HG02588 (cell line): ENCODE data around the gene ZNF444.

Experiments
- ATAC-seq: cut with Tn5 transposase; IDR thresholded peaks from one replicate; pipeline ENCODE4 v1.9.1; 2021; ENCODE audit warnings: mild to moderate bottlenecking, moderate library complexity; ENCODE audit not compliant: unreplicated experiment

ZNF444 gene

DNA sequence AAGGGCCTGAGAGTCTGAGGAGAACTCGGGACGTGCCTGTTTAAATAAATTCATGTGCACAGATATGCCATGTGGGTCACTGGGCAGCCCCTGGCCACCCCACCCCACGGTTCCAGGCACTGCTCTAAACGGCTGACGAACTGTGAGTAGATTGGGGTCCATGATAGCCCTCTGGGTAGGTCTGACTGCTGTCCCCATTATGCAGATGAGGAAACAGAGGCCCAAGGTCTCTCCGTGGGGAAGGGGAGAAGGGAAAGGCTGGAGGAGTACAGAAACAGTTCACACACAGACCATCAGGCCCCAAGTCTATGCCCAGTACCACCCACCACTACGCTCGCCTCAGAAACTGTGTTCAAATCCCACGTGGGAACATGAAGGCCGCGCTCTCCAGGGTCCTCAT is 34.1 kb upstream of the ZNF444 start:
- no peak for ATAC-seq

DNA sequence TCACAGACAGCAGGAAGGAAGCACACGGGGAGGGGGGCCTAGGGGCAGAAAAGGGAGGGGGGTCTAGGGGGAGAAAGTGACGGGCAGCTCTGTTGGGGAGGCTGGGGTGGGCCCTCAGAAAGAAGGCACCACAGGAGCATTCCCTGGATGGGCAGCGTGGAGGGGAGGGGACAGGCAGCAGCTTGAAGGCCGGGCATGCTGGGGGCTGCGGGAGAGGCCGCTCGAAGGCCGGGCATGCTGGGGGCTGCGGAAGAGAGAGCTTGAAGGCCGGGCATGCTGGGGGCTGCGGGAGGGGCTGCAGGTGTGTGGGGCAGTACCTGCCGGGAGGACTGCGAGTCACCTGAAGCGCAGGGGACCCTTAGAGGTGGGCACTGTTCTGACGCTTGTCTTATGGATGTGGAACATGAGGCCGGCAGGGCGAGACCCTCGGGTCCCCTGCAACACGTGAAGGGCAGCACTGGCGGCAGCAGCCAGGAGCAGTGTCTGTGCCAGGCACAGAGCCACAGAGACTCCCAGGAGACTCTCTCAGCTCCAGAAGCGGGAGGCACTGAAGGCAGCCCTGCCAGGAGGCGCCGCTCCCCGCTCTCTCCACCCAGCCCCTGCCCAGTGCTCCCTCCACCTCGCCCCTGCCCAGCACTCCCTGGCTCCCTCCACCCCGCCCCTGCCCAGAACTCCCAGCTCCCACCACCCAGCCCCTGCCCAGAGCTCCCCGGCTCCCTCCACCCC is 33.3 kb upstream of the ZNF444 start:
- no peak for ATAC-seq

DNA sequence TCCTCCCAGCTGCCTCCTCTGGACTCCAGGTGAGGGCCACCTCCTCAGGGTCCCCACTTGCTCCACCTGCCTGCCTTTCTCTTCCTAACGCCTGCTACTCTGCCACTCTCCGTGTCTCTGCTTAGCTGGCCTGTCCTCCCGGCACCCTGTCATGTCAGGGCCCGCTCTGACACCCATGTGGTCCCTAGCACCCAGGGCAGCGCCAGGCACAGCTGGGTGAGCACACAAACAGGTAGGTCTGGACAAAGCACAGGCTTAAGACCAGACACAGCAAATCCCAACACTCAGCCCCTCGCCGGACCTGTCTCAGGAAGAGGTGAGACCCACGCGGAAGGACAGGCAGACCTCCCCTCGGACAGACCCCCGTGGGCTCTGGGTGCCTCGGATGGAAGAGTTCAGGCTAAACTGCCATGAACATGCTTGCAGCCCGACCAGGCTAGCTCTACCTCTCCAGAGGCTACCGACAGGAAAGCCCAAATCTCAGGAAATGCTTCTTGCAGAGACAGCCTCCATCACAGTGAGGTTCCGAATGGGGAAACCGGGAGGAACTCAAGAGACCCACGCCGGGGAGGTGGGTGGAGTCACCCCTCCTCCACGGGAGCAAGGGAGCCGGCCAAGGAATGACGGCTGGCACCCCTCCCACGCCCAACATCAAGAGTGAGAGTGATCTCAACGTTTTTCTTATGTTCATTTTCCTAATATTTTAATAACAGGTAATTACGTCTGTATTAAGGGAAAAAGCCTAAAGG is 32.5 kb upstream of the ZNF444 start:
- ATAC-seq, result no peak

DNA sequence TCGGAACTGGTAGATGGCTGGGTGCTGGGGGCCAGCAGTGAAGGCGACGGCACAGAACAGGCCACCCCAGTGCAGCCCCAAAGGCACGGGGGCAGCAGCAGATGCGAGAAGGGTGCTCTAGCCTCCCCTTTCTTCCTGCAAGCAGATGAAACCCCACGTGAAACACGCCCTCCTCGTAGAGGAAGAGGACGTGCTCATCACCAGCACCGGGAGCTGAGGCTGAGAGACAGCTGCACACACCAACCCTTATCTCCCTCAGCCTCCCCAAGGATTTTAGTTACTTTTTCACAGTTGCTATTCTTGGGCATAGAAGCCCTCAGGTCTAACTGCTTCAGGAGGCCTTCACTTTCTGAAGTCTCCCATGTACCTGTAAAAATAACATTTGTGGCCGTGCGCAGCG is 31.9 kb upstream of the ZNF444 start:
- no peak for ATAC-seq

DNA sequence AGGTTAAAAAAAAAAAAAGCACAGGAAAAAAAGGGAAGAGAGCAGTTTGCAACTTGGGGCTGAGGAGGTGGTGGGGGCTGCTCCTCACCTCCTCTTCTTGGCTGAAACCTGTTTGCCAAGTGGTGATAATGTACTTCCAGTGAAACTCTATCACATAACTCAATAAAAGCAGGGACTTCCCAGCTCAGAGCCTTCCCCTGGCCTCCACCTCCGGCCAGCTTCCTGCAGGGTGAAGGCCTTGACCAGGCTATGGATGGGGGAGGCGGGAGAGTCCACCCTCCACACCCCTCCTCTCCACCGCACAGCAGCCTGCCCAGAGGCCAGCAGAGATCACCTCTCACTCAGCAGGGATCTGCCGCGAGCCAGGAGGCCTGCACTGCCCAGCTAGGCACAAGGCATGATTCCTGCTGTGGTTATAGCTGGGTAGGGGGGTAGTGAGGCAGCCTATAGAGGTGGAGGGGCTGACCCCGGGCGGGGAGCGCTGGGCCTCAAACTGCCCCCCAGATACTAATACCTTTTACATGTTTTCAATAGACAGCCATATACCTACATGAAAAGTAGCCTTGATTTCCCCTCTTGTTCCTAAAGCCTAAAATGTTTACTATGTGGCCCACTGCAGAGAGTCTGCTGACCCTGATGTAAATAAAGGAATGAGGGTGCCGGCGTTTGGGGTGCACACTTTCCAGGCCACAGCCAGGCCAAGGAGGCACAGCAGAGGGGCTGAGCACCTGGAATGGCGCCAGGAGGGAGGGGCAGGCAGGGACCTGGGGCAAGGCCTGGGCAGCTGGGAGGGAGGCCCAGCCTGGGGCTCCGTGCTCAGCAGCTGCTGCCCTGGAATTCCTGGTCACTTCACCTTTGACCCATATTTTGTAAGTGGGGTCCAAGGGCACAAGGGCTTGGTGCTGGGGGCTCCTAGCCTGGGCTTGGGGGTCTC is 30.3 kb upstream of the ZNF444 start:
- ATAC-seq, result no peak

DNA sequence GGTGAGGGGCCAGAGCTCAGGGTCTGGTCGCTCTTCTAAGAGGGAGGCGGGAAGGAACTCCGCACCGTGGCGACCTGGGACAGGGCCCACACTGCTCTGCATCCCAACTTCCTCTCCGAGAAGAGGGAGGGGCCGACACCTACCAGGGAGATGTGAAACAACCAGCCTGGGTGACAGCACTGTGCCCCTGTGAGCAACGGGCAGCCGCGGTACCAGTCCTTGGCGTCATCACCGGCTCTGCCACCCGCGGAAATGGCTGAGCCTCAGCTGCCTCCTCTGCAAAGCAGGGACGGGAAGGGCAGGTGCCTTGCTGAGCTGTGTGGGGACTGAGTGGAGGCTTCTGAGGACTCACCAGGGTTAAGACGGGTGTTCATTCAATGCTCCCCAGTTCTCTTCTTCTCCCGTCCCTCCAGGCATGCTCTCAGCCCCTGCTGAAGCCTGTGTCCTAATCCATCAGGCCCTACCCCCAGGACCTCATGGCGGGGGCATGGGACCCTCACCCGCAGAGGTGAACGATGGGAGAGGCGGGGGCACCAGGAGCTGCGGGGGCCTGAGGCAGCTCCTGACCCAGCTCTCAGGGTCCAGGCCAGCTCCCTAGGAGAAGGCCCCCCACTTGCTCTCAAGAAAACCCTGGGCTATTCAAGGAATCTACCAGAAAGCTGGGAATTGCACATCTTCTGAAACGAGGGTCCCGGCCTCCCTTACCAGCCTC is 29.3 kb upstream of the ZNF444 start:
- peak; percentile 85 for ATAC-seq

DNA sequence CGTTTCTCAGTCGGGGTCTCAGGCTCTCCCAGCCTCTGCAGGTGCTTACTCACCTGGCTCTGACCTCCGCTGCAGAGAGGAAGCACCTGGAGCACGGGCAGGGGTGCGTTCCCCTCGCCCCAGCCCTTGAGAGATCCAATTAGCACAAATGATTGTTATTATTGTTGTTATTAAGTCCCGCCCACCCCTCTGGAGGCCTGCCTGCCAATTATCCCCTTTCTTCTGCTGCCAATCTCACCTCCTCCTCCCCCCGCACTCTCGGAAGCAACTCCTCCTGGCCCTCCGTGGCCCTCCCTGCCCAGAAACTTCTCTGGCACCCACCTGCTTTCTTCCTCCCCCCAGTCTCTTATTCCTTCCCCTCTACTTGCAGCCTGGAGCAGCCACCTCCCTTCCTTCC is 28.8 kb upstream of the ZNF444 start:
- no peak for ATAC-seq

DNA sequence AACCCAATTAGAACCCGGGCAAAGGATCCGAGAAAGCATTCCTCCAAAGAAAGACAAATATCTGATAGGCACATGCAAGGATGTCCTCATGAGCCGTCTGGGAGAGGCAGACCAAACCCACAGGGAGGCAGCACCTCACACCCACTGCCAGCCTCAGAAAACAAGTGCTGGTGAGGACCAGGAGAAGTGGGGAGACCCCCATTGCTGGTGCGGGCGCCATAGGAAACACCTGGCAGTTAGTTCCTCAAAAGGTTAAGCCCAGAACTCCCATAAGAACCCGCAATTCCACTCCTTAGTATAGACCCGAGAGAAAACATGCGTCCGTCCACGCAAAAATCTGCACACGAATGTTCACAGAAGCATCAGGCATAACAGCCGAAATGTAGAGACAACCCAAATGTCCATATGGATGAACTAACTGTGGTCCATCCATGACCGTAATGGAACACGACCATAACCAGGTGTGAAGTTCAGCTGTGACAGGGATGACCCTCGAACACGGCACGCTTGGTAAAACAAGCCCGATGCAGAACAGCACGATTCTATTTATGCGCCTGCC is 27.9 kb upstream of the ZNF444 start:
- no peak for ATAC-seq

DNA sequence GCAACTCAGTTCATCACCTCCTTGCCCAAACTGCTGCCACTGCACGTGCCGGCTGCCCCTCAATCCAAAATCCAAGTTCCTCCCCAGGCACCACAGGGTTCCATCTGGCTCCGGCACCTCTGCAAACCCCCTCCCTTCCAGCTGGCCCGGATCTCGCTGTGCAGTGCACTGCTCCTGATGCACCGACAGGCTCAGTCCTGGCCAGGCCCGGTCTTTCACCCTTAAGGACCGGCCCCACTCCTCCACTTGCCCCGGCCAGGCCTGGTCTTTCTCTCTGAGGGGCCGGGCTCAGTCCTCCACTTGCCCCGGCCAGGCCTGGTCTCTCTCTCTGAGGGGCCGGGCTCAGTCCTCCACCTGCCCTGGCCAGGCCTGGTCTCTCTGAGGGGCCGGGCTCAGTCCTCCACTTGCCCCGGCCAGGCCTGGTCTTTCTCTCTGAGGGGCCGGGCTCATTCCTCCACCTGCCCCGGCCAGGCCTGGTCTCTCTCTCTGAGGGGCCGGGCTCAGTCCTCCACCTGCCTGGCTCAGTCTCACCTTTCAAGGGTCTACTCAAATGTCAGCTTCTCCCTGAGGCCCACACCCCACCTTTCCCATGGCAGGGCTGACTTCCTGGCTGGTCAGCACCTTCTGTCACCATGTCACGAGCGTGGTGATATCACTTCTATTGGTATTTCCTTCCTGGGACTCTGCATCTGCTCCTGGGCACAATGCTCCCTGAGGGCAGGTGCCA is 26.9 kb upstream of the ZNF444 start:
- ATAC-seq, result no peak

DNA sequence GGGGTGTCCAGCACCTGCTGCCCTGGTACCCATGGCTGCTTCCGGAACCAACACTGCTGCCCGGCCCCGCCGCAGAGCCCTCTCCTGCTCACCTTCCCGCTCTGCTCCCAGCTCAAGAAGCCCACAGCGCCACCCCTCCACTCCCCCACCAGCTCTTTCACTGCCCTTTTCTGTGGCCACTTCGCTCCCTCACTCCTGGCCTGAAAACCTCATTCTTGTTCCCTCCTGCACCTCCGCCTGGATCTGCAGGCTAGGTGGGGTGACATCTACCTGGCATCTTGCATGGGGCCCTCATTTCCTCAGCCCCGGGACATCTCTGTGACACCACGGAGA is 26.3 kb upstream of the ZNF444 start:
- no peak for ATAC-seq

DNA sequence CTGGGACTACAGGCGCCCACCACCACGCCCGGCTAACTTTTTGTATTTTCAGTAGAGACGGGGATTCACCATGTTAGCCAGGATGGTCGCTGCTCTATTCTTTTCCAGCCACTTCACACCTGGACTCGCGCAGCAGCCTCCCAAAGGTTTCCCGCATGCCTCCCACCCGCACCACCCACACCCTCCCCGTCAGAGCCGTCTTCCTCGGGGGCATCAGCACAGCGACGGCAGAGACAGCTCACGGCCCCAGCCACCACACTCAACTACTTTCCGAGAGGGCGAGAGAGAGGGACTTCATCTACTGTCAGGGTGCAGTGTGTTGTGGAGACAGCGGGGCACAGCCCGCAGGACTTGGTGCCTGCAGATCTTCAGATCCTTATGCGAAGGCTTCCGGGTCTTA is 25.6 kb upstream of the ZNF444 start:
- ATAC-seq, result no peak

DNA sequence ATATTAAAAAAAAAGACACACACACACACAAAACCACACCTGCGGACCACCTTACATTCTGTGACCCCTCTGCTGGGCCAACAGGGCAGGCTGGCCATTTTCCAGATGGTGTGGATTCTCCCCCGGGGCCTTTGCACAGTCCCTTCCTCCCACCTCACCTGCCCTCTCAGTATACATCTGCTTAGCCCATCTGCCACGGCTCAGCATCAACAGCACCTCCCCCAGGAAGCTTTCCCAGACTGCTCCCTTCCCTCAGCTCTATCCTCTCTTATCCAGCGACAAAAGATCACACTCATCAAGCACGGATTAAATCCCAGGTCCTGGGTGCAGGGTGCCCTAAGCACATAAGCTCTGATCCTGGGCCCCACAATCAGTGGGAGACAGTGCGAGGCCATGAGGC is 24.5 kb upstream of the ZNF444 start:
- ATAC-seq, result no peak

DNA sequence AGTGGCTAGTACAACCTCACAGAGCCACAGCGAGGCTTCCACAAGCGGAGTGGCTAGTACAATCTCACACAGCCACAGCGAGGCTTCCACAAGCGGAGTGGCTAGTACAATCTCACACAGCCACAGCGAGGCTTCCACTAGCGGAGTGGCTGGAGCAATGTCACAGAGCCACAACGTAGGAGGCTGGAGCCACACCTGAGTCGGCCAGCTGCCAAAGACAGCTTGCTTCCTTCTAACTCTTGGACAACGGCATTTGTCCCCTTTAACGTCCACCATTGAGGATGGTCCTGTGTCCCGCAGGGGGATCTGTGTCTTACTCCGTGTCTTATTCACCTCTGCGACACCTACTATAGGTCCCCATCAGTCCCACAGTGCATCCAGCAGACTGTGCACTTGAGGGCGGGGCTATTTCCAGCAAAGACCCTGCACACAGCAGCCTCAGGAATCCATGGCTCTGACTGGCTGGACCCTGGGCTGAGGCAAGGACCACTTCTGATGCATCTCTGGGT is 23.7 kb upstream of the ZNF444 start:
- no peak for ATAC-seq

DNA sequence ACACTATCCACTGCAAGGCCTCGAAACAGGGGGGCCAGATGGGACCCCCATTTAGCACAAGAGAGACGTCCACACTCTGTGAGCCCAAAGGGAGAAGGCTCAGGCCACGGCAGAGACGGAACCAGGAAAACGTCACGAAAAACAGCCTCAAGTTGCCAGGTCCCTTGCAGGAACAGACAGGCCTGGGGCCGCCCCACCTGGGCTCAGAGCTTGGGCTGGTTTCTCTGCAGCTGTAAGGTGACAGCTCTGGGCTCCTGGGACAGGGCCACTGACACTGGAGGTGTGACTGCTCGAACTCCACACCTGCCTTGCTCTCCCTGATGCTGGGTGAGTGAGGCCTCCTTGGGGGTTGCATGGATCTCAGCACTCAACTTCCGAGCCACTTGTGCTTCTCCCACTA is 23.2 kb upstream of the ZNF444 start:
- no peak for ATAC-seq

DNA sequence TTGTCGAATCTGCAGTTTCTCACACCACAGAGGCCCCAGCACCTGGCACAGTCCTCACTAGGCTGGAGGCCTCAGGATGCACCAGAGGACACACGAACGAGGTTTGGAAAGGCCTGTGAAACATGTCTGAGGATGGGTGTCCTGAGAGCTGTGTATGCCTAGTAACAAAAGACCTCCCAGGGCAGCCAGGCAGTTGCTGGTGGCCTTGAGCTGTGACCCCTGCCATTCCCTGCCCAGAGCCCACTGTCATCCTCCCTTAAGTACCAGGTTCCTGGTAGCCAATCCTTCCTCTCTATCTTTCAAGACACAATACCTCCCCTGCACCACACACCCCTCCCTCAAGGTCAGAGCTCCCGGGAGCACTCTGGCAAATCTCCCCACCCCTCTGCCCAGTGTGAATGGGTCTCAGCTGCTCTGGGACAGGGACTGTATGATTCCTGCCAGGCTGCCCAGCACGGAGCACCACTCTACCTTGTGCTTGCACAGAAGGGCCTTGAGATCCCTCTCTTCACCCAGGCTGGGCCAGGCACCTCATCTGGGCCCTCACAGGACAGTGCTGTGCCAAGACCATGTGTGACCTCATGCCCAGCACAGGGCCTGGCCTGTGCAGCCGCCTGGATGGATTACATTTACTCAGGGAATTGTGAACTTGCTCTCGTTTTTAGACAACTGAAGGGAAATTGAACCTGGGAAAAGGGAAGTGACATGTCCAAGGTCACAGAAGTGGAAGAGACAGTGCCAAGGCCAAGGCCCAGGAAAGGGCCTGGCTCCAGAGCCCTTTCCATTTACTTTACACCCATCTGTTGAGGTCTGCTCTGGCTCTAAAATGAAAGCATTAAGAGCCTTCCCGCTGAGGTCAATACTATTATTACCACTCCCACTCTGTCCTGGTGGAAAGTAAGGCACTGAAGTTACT is 22.2 kb upstream of the ZNF444 start:
- ATAC-seq, result no peak

DNA sequence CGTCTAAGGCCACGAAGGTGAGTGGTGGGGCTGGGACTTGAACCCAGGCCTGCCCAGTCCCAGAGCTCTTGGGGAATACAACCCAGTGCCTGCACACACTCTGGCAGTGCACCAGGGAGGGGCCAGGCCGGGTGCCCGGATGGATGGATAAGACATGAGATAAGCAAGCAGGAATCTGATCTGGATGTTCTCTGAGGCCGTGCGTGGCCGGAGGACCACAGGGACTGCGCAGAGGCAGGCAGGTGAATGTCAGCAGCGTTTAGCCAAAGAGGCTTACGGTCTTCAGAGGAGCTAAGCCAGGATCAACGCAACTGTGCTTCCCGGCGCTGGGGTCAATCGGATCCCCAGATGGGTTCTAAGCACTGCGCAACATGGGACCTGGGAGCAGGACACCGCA is 21.5 kb upstream of the ZNF444 start:
- ATAC-seq, result no peak

DNA sequence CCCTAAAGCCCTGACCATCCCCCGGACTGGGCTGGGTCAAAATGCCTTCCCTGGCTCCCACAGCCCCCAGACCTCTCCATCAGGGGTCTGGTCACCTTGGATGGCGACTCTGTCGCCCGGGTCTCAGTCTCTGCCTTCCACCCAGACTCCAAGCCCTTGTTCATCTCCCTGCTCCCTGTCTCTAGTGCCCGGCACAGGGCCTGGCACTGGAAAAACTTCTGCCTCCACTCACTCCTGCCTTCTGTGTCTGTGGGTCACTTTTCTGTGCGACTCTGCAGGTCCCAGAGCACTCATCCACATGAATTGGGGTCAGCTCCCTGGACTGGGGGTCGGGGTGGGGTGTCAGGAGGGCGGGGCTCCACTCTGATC is 21.1 kb upstream of the ZNF444 start:
- no peak for ATAC-seq

DNA sequence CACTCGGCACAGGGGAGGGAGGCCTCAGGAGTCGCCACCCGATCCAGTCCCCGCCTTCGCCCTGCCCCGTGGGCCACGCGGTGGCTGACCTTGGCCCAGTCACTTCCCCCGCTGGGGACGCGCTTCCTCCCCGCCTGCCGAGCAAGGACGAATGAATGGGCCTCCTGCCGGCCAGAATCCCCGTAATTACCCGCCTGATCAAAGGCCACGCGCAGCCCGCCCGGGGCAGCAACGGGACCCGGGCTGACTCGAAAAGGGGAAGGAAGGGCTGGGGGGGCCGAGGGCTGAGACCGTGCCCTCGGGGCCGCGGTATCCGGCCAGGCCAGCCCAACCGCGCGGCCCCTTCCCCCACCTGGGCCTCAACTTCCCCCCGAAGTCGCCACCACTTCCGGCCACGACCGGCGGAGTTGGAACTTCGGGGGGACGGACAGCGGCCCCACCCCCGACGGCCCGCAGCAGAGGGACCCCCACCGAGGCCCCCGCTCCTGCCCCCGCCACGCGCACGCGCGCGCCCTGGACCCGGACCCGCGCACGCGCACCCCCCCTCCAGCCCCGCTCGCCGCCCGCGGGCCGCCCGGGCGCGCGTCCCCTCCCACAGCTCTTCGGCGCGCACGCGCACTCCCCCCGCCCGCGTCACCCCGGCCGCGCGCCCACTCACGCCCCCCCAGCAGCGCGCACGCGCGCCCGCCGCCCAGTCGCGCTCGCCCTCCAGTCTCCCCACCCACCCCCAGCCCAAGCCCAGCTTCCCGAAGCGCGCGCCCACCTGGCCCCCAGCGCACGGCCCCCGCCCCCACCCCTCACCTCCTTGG is 20.5 kb upstream of the ZNF444 start:
- peak; percentile 28 for ATAC-seq
